ENCODE data around the gene LAMA1.

LAMA1 gene

DNA sequence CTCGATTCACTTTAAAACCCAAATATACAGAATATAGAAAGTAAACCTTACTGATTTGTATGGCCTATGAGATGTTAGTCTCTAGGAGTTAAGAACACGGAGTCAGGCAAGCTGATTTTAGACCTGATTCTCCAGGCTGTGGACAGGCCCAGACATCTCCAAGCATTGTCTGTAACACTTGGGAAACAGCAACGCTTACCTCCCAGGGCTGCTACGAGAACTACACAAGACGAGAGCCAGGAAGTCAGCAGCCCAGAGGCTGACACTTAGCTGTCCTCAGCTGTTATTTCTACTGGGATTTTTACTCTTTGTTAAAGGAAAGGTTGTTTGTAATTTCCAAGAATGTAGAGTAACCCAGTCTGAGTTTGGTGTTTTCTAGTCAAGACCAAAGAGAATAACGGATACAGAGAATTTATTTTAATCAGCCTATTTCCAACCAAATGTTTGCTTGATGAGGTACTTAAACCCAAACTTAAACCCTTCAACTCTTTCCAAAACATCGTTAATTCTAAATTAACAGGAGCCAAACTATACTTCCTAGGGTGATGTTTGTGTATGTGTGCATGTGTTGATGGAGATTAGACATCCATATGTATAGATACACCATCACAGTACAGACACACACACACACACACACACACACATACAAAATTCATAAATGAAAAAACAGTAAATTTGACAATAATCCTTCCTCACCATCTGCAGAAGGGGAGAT lies 123.4 kb downstream of the LAMA1 start:
- no peak for DNase-seq (ENCODE audit: low read depth in 4 of 4, low spot score in 1 of 4)

GRCh38 chr18:6992761-6993160 lies 124.8 kb downstream of the LAMA1 start:
- no peak for DNase-seq (ENCODE audit: low read depth in 4 of 4, low spot score in 1 of 4)

GRCh38 chr18:6983366-6983765 lies 134.2 kb downstream of the LAMA1 start:
- no peak for DNase-seq (ENCODE audit: low read depth in 4 of 4, low spot score in 1 of 4)

GRCh38 chr18:6982398-6982797 lies 135.2 kb downstream of the LAMA1 start:
- no peak for DNase-seq (ENCODE audit: low read depth in 4 of 4, low spot score in 1 of 4)

- no peak for DNase-seq (ENCODE audit: low read depth in 4 of 4, low spot score in 1 of 4)
These were observed 137.2 kb downstream of the LAMA1 start for GRCh38 chr18:6980363-6980762.

GRCh38 chr18:6979954-6980353 lies 137.6 kb downstream of the LAMA1 start:
- no peak for DNase-seq (ENCODE audit: low read depth in 4 of 4, low spot score in 1 of 4)

GRCh38 chr18:6976935-6977334 lies 140.7 kb downstream of the LAMA1 start:
- DNase-seq (ENCODE audit: low read depth in 4 of 4, low spot score in 1 of 4), result no peak

GRCh38 chr18:6975084-6975483 lies 142.5 kb downstream of the LAMA1 start:
- DNase-seq (ENCODE audit: low read depth in 4 of 4, low spot score in 1 of 4), result no peak

DNA sequence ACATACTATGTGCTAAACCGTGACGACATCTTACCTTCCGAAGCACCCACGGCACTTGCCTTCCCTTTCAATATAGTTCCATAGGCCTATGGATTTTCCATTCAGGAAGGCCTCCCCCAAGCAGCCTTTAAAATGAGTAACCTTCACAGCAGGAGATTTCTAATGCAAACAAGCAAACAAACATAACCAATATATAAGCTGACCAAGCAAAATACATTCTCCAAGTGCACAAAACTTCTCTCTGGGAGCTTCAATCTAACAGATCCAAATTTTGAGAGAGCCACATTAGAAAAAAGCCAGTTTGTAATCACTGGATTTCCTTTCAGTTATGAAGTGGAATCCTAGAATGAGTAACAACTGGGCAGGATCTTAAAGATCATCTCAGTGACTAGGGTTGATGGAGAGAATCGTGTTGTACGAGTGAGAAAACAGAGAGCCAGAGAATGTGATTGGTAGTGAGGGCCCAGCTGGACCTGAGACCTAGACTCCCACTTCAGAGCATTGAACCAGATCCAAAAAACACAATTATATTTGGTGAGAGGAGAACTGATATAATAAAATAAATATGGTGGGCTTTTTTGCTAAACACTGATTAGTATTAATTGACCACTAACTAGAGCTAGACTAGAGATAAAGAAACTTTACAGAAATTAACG lies 145.6 kb downstream of the LAMA1 start:
- DNase-seq (ENCODE audit: low read depth in 4 of 4, low spot score in 1 of 4), result no peak

- DNase-seq (ENCODE audit: low read depth in 4 of 4, low spot score in 1 of 4), result no peak
These were observed 154.0 kb downstream of the LAMA1 start for GRCh38 chr18:6963452-6964097.

GRCh38 chr18:6962571-6963451 lies 154.8 kb downstream of the LAMA1 start:
- no peak for DNase-seq (ENCODE audit: low read depth in 4 of 4, low spot score in 1 of 4)

DNA sequence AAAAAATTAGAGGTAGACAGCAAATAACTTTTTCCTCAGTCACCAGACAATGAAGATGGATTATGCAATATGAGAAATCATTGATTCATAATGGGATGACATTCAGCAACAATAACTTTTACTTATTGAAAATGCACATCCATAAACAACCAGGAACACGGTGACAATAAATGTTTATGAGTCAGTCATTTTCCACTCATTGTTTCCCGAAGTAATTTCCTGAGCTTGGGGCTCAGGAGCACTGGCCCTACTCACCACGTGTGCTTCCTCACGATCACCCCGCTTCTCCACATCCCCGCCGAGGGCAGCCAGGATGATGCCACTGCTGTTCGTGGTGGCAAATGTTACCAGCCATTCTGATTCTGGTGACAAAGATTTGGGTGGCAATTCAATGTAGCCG lies 156.3 kb downstream of the LAMA1 start:
- DNase-seq (ENCODE audit: low read depth in 4 of 4, low spot score in 1 of 4), result no peak

DNA sequence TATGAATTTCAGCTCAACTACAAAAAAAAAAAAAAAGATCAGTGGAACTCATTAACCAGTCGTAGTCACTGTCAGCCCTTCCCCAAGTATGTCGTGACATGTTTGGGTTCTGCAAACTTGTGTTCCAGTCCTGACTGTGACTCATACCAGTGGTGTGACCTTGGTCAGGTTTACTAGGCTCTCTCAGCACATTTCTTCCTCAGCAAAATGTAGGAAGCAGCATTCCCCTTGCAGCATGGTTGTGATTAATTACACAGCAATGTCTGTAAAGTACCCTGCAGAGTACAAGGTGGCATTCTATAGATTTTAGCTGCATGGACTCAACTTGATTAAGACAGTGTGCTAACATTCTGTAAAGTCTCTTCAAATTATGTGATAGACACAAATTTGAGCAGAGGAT lies 156.9 kb downstream of the LAMA1 start:
- DNase-seq (ENCODE audit: low read depth in 4 of 4, low spot score in 1 of 4), result no peak

DNA sequence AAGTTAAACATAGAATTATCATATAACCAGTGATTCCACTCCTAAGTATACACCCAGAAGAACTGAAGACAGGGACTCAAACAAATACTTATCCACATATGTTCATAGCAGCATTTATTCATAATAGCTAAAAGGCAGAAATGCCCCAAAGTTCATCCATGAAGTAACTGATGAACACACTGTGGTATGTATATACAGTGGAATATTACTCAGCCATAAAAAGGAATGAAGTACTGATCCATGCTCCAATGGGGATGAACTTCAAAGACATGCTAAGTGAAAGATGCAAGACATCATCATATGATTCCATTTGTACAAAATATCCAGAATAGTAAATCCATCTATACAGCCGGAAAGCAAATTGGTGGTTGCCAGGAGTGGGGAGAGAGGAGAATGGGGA lies 157.5 kb downstream of the LAMA1 start:
- no peak for DNase-seq (ENCODE audit: low read depth in 4 of 4, low spot score in 1 of 4)

DNA sequence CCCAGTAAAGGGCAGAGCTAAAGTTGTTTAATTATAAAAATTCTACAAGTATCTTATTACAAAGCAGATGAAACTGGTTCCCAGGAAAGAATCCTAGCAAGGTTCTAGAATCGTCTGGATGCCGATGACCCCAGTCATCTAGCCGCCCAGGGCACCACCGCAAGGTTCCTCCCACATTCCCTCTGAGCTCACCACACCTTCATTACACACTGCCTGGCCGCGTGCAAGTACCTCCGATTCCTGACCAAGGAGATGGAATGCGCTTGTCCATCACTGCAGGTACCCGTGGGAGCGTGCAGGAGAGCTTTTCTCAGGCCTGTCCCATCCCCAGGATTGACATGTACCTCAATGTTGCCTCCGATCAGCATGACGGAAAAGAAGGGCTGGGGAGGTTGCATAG lies 158.5 kb downstream of the LAMA1 start:
- no peak for DNase-seq (ENCODE audit: low read depth in 4 of 4, low spot score in 1 of 4)

GRCh38 chr18:6956999-6957398 lies 160.6 kb downstream of the LAMA1 start:
- DNase-seq (ENCODE audit: low read depth in 4 of 4, low spot score in 1 of 4), result no peak

DNA sequence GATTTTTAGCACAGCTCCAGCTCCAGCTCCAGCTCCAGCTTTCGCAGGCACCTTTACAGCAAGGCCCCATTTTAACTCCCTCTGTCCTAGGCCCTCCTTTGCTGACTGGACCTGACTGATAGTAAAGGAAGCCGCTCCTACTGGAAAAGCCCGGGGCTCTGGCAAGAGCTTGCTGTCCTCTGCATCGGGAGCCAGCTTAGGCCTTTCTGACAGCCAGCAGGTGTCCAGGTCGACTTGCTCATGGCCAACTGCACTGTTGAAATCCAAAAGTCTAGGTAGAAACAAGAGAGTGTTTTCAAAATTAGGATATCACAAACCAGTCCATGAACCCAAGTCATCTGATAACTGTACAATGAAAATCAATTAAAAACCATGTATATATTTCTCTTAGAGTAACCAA lies 161.1 kb downstream of the LAMA1 start:
- DNase-seq (ENCODE audit: low read depth in 4 of 4, low spot score in 1 of 4), result no peak

DNA sequence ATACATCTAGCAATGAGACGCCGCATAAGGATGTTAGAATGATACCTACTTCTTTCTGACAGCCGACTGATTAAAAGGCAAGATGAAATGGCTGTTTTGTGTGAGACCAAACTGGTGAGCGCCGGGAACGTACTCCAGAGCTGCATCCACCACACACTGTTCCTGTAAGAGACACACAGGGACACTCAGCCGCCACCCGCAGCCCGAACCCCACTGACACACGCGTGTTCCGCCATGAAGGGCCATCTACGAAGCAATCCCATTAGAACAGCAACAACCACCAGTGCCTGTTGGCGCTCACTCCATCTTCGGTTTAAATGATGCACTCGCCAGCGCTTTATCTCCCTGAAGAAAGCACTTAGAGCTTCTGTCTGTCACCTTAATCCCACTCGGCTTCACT lies 162.3 kb downstream of the LAMA1 start:
- DNase-seq (ENCODE audit: low read depth in 4 of 4, low spot score in 1 of 4), result no peak

DNA sequence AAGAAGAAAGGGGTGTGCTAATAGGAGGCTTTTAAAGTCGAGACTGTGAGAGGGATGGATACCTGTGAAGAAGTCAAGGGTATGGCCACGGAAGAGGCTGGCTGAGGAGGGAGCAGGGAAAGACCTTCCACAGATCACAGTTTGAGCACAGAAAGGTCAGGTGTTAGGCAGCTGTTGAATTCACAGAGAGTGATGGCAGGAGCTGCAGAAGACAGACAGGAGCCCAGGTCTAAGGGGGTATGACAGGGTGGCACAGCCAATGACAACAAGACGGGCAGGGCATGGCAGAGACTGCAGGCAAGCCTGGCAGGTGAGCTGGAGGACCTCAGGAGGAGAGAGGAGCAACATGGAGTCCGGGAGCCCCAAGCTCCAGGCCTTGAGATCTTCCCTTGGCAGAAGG lies 163.1 kb downstream of the LAMA1 start:
- DNase-seq (ENCODE audit: low read depth in 4 of 4, low spot score in 1 of 4), result no peak

DNA sequence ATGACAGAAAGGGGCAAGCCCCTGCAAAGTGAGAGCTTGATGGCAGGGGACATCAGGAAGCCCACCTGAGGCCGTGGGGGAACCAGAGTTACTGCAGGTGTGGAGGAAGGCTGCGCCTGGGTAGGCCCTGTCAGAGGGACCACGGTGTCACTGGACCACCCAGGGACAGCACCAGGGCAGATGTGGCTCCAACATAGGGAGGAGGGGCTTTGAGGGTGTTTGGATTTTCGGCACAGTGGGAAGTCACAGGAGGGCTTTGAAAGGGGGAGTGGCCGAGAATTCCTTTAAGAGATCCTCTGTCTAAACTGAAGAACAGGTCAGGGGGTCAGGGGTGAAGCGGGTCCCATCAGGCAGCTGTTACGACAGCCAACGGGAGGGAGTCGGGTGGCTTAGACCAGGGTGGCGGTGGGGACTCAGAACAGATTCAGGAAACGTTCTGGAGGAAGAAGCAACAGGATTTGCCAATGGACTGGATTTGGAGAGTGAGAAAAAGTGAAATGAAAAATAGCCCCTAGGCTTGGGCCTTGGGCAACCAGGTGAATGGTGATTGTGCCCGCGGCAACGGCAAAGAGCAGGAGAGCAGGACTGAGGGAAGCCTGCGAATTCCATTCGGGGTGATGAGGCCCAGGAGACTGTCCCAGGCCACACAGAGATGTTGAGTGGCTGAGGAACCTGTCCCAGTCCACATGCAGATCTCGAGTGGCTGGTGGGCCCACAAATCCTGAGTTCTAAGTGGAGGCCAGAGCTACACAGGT lies 166.1 kb downstream of the LAMA1 start:
- no peak for DNase-seq (ENCODE audit: low read depth in 4 of 4, low spot score in 1 of 4)

- DNase-seq (ENCODE audit: low read depth in 4 of 4, low spot score in 1 of 4), result no peak
These were observed 167.0 kb downstream of the LAMA1 start for GRCh38 chr18:6950641-6951040.
